OCI-LY1 (cell line): ENCODE data around the gene CCDC86.

Source experiments
- H2AFZ ChIP-seq: fragments of 200-600 bp; sonication (generic), shearing (Covaris generic); 2 replicates; pipeline ENCODE4 v1.6.0; 2014; ENCODE audit warnings: antibody characterized with exemption, mild to moderate bottlenecking, low read length
- H3F3A ChIP-seq: fragments of 200-600 bp; sonication (generic), shearing (Covaris generic); 2 replicates; pipeline ENCODE4 v1.6.0; 2014; ENCODE audit warnings: mild to moderate bottlenecking, antibody characterized with exemption, low read length, moderate library complexity; ENCODE audit not compliant: insufficient read depth
- H3K27ac ChIP-seq: fragments of 200-600 bp; sonication (generic); 2 replicates; pipeline ENCODE4 v1.5.1; 2014; ENCODE audit warnings: low read length, mixed run types, mild to moderate bottlenecking, low read depth; ENCODE audit not compliant: poor library complexity, severe bottlenecking
- H3K27me3 ChIP-seq: fragments of 200-600 bp; sonication (generic); 2 replicates; pipeline ENCODE4 v1.6.0; 2014; ENCODE audit warnings: antibody characterized with exemption, mild to moderate bottlenecking, low read length, moderate library complexity; ENCODE audit not compliant: insufficient read depth
- H3K36me3 ChIP-seq: fragments of 200-600 bp; sonication (generic); 2 replicates; pipeline ENCODE4 v1.6.1; 2014; ENCODE audit warnings: mild to moderate bottlenecking, antibody characterized with exemption, low read length, moderate library complexity, mixed read lengths; ENCODE audit not compliant: insufficient read depth
- H3K4me1 ChIP-seq: fragments of 200-600 bp; sonication (generic); 2 replicates; pipeline ENCODE4 v1.5.1; 2014; ENCODE audit warnings: mild to moderate bottlenecking, low read length, moderate library complexity; ENCODE audit not compliant: insufficient read depth, severe bottlenecking
- H3K4me2 ChIP-seq: fragments of 200-600 bp; sonication (generic), shearing (Covaris generic); 2 replicates; pipeline ENCODE4 v1.6.1; 2014; ENCODE audit warnings: low read length
- H3K4me3 ChIP-seq: fragments of 200-600 bp; sonication (generic); 2 replicates; pipeline ENCODE4 v1.5.1; 2014; ENCODE audit warnings: low read length, low read depth, mild to moderate bottlenecking, mixed read lengths; ENCODE audit not compliant: poor library complexity, severe bottlenecking
- H3K79me2 ChIP-seq: fragments of 200-600 bp; shearing (Covaris generic); 2 replicates; pipeline ENCODE4 v1.6.1; 2016; ENCODE audit warnings: mixed run types, low read length, mixed read lengths; ENCODE audit not compliant: insufficient read depth
- H3K9ac ChIP-seq: fragments of 200-600 bp; sonication (generic), shearing (Covaris generic); 2 replicates; pipeline ENCODE4 v1.6.1; 2014; ENCODE audit warnings: mild to moderate bottlenecking, low read length, mixed read lengths
- H3K9me2 ChIP-seq: fragments of 200-600 bp; sonication (generic), shearing (Covaris generic); 2 replicates; pipeline ENCODE4 v1.6.1; 2014; ENCODE audit warnings: low read depth, mild to moderate bottlenecking, low read length, mixed read lengths
- H3K9me3 ChIP-seq: fragments of 200-600 bp; shearing (Covaris generic); 2 replicates; pipeline ENCODE4 v1.6.1; 2014; ENCODE audit warnings: low read length, mixed read lengths
- H4K20me1 ChIP-seq: fragments of 200-600 bp; sonication (generic), shearing (Covaris generic); 2 replicates; pipeline ENCODE4 v1.6.0; 2016; ENCODE audit warnings: mild to moderate bottlenecking, low read length; ENCODE audit not compliant: insufficient read depth
- CTCF ChIP-seq: fragments of 200-600 bp; sonication (generic), shearing (Covaris generic); IDR thresholded peaks from 2 replicates; pipeline ENCODE4 v1.5.1; 2017; ENCODE audit warnings: mild to moderate bottlenecking, antibody characterized with exemption, low read length, moderate library complexity, mixed read lengths
- EZH2 ChIP-seq: fragments of 200-600 bp; sonication (generic), shearing (Covaris generic); IDR thresholded peaks from 2 replicates; pipeline ENCODE4 v1.8.0; 2017; ENCODE audit warnings: borderline replicate concordance, mixed run types, mild to moderate bottlenecking, antibody characterized with exemption, low read length, moderate library complexity, mixed read lengths

The CCDC86 gene

GRCh38 chr11:60895687-60896086 is 53.8 kb downstream of the CCDC86 start:
- Histone ChIP-seq H3K36me3 (peaks cover 94% of the 10 kb centered on the region), H3K79me2 (no peaks in the 10 kb centered on the region)
- TF ChIP-seq EZH2 (no peak), CTCF (no peak)

GRCh38 chr11:60897496-60897895 is 55.6 kb downstream of the CCDC86 start:
- Histone ChIP-seq H3K9me2 (no peaks in the 10 kb centered on the region), H2AFZ (no peak overlapping the region), H3K79me2 (no peaks in the 10 kb centered on the region), H3K9me3 (no peaks in the 10 kb centered on the region), H3K4me2 (no peak overlapping the region), H3K4me3 (no peak overlapping the region), H3K36me3 (peaks cover 97% of the 10 kb centered on the region), H3K9ac (no peak overlapping the region), H3F3A (no peaks in the 10 kb centered on the region), H3K27me3 (no peaks in the 10 kb centered on the region), H3K4me1 (no peaks in the 10 kb centered on the region), H4K20me1 (no peaks in the 10 kb centered on the region), H3K27ac (no peak overlapping the region)
- TF ChIP-seq CTCF (no peak), EZH2 (no peak)

More at GRCh38 chr11:60895687-60896086, 53.8 kb downstream of the CCDC86 start:
- H3K27ac ChIP-seq: no peak overlapping the region
- H3F3A ChIP-seq: no peaks in the 10 kb centered on the region
- no peak overlapping the region for H3K4me3 ChIP-seq
- H2AFZ ChIP-seq: no peak overlapping the region
- H4K20me1 ChIP-seq: no peaks in the 10 kb centered on the region
- no peaks in the 10 kb centered on the region for H3K27me3 ChIP-seq
- no peak overlapping the region for H3K9ac ChIP-seq
- H3K9me2 ChIP-seq: no peaks in the 10 kb centered on the region
- H3K4me1 ChIP-seq: no peaks in the 10 kb centered on the region
- no peaks in the 10 kb centered on the region for H3K9me3 ChIP-seq
- no peak overlapping the region for H3K4me2 ChIP-seq

- no peaks in the 10 kb centered on the region for H3K27me3 ChIP-seq
- H2AFZ ChIP-seq: no peak overlapping the region
- H3K4me1 ChIP-seq: peaks cover 3% of the 10 kb centered on the region
- H3K27ac ChIP-seq: no peak overlapping the region
- H3K4me2 ChIP-seq: no peak overlapping the region
- H3K9me2 ChIP-seq: no peaks in the 10 kb centered on the region
- no peak overlapping the region for H3K9ac ChIP-seq
- H3K79me2 ChIP-seq: peaks cover 11% of the 10 kb centered on the region
- no peaks in the 10 kb centered on the region for H4K20me1 ChIP-seq
- no peaks in the 10 kb centered on the region for H3F3A ChIP-seq
- H3K9me3 ChIP-seq: no peaks in the 10 kb centered on the region
- TF ChIP-seq CTCF (peak; percentile 96), EZH2 (no peak)
- peaks cover 99% of the 10 kb centered on the region for H3K36me3 ChIP-seq
- H3K4me3 ChIP-seq: no peak overlapping the region
Measured at GRCh38 chr11:60899046-60899936, 57.4 kb downstream of the CCDC86 start.
